PFSK-1 (cell line): ENCODE data around the gene ITPRIPL2.

ENCODE experiments used
- POLR2AphosphoS5 ChIP-seq: IDR thresholded peaks from 2 replicates; pipeline ENCODE4 v1.6.1; 2012; ENCODE audit warnings: low read depth, mild to moderate bottlenecking, control low read depth, low read length, moderate library complexity
- TAF1 ChIP-seq: IDR thresholded peaks from 2 replicates; pipeline ENCODE4 v1.6.1; 2012; ENCODE audit warnings: low read length, control low read depth, borderline replicate concordance; ENCODE audit not compliant: insufficient read depth
- TF ChIP-seq, protein P1 (sequence below), 2 experiments: IDR thresholded peaks; 2 replicates each; pipeline versions ENCODE4 v1.6.1 to v1.8.0; 2011 to 2012; ENCODE audit warnings: low read depth in 2 of 2, low read length in 2 of 2, control low read depth in 1 of 2, inconsistent platforms in 1 of 2, mild to moderate bottlenecking in 1 of 2, moderate library complexity in 1 of 2; ENCODE audit not compliant: insufficient read depth in 1 of 2

- TF ChIP-seq, protein P1, sequence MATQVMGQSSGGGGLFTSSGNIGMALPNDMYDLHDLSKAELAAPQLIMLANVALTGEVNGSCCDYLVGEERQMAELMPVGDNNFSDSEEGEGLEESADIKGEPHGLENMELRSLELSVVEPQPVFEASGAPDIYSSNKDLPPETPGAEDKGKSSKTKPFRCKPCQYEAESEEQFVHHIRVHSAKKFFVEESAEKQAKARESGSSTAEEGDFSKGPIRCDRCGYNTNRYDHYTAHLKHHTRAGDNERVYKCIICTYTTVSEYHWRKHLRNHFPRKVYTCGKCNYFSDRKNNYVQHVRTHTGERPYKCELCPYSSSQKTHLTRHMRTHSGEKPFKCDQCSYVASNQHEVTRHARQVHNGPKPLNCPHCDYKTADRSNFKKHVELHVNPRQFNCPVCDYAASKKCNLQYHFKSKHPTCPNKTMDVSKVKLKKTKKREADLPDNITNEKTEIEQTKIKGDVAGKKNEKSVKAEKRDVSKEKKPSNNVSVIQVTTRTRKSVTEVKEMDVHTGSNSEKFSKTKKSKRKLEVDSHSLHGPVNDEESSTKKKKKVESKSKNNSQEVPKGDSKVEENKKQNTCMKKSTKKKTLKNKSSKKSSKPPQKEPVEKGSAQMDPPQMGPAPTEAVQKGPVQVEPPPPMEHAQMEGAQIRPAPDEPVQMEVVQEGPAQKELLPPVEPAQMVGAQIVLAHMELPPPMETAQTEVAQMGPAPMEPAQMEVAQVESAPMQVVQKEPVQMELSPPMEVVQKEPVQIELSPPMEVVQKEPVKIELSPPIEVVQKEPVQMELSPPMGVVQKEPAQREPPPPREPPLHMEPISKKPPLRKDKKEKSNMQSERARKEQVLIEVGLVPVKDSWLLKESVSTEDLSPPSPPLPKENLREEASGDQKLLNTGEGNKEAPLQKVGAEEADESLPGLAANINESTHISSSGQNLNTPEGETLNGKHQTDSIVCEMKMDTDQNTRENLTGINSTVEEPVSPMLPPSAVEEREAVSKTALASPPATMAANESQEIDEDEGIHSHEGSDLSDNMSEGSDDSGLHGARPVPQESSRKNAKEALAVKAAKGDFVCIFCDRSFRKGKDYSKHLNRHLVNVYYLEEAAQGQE (IDR thresholded peaks at IDR 0.05; ENCODE audit: insufficient read depth in 1 of 2, low read depth in 2 of 2, low read length in 2 of 2): no peak
- TF ChIP-seq POLR2AphosphoS5 (no peak), TAF1 (no peak)
Observed at GRCh38 chr16:19127205-19127604, 13.4 kb downstream of the ITPRIPL2 start.
